ENCODE measurements around the gene GAMT.

The GAMT gene

DNA sequence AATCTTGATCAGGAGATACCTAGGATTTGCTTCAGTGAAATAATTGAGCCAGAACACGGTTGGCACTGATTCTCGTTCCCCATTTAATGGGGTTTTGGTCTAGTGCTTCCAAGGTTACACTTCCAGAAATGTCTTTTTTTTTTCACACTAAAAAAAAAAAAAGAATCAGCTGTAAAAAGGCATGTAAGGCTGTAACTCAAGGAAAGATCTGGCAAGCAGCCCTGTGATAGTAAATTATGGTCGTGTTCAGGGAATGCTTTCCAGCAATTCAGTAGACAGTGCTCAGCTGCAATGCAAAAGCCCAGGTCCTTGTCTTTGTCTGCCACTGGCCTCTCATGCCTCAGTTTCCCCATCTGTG lies 44.9 kb downstream of the GAMT start:
- no peak for DNase-seq (ENCODE audit: low read depth)
- H3K4me3 ChIP-seq (ENCODE audit: low read depth, low read length), result no peak overlapping the region

DNA sequence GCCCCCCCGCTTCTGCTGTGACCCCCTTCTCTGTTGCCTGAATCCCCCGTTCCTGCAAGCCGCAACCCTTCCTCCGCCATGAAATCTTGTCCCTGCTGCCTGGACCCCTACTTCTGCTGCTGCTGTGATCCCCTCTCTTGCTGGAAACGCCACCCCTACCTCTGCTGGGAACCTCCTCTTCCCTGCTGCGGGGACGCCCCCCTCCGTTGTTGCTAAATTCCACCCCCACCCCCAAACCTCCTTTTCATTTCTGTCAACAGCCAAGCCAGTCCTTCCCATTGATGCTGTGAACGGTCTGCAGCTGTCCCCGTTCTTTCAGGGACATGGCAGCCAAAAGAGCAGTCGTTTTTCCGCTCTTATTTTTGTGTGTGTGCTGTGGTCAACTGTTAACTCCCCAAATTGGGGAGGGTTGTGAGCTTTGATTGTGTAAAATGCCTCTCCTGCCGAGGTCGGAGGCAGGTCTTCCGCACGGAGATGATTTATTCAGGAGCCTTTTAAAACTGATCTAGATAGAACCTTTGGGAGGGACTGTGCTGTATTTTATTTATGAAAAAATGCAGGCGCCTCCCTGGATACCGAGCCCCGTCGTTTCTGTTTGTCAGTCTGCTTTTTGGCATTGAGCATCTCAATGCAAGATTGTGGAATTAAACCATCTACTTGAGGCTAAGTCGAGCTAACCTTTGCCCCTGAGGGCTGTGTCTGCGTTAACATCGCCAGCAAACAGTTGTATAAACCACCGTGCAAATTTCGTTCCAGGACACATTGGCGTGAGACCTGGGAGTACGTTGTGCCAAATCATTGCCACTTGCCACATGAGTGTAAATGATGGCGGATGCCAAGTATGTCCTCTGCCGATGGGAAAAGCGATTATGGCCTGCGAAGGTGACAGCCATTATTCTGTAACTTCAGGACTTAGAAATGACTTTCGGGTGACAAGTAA lies 45.5 kb downstream of the GAMT start:
- TF ChIP-seq POLR2A (IDR thresholded peaks at IDR 0.05; ENCODE audit: extremely low read depth, insufficient read length) (no peak), MYC (IDR thresholded peaks at IDR 0.05; ENCODE audit: low read depth, low read length) (no peak)
- TF ChIP-seq, protein P1, sequence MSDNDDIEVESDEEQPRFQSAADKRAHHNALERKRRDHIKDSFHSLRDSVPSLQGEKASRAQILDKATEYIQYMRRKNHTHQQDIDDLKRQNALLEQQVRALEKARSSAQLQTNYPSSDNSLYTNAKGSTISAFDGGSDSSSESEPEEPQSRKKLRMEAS (IDR thresholded peaks at IDR 0.05; ENCODE audit: low read depth, low read length), result no peak
- TF ChIP-seq, protein P2, sequence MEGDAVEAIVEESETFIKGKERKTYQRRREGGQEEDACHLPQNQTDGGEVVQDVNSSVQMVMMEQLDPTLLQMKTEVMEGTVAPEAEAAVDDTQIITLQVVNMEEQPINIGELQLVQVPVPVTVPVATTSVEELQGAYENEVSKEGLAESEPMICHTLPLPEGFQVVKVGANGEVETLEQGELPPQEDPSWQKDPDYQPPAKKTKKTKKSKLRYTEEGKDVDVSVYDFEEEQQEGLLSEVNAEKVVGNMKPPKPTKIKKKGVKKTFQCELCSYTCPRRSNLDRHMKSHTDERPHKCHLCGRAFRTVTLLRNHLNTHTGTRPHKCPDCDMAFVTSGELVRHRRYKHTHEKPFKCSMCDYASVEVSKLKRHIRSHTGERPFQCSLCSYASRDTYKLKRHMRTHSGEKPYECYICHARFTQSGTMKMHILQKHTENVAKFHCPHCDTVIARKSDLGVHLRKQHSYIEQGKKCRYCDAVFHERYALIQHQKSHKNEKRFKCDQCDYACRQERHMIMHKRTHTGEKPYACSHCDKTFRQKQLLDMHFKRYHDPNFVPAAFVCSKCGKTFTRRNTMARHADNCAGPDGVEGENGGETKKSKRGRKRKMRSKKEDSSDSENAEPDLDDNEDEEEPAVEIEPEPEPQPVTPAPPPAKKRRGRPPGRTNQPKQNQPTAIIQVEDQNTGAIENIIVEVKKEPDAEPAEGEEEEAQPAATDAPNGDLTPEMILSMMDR (IDR thresholded peaks at IDR 0.05; ENCODE audit: low read depth, low read length), result no peak
- peak overlapping the region; percentile 51 for H3K4me3 ChIP-seq (ENCODE audit: low read depth, low read length)
- DNase-seq (ENCODE audit: low read depth), result peak; percentile 30

More for the DNA sequence above, 44.9 kb downstream of the GAMT start:
- no peak for TF ChIP-seq MYC (IDR thresholded peaks at IDR 0.05; ENCODE audit: low read depth, low read length)
- TF ChIP-seq POLR2A (IDR thresholded peaks at IDR 0.05; ENCODE audit: extremely low read depth, insufficient read length), result no peak
- TF ChIP-seq, protein P1 (IDR thresholded peaks at IDR 0.05; ENCODE audit: low read depth, low read length), result no peak
- TF ChIP-seq, protein P2 (IDR thresholded peaks at IDR 0.05; ENCODE audit: low read depth, low read length), result no peak

DNA sequence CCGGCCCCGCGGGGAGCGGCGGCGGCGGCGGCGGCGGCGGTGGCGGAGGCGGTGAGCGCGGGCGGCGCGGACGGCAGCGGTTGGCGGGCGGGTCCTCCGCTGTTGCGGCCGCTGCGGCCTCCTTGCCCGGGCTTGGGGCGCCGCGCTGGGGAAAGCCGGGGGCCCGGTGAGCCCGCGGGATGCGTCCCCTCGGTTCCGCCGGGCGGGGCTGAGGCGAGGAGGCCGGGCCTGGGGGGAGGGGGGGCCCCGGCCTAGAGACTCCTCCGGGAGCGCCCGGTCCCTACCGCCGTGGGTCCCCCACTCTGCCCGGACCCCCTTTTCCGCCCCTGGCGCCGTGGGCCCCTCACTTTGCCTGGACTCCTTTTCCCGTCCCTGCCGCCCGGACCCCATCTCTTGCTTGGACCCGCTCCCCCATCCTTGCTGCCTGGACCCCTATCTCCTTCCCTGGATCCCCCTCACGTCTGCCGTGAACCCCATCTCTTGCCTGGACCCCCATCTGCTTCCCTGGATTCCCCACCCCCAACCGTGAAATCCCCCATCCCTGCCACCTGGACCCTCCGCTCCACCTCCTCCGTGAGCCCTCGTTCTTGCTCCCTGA lies 46.3 kb downstream of the GAMT start:
- TF ChIP-seq, protein P2 (IDR thresholded peaks at IDR 0.05; ENCODE audit: low read depth, low read length), result no peak
- TF ChIP-seq POLR2A (IDR thresholded peaks at IDR 0.05; ENCODE audit: extremely low read depth, insufficient read length) (peak; percentile 22), MYC (IDR thresholded peaks at IDR 0.05; ENCODE audit: low read depth, low read length) (no peak)
- TF ChIP-seq, protein P1 (IDR thresholded peaks at IDR 0.05; ENCODE audit: low read depth, low read length), result no peak
- H3K4me3 ChIP-seq (ENCODE audit: low read depth, low read length), result peak overlapping the region; percentile 51
- no peak for DNase-seq (ENCODE audit: low read depth)

DNA sequence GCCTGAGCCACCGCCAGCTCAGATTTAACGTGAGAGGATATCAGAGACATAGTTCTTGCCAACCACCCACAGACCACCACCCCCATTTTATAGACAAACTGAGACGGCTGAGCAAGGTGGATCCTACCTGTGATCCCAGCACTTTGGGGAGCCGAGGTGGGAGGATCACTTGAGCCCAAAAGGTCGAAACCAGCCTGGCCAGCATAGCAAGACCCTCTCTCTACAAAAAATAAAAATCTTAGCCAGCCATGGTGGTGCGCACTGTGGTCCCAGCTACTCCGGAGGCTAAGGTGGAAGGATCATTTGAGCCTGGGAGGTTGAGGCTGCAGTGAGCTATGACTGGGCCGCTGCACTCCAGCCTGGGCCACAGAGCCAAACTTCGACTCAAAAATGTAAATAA lies 48.2 kb downstream of the GAMT start:
- no peak overlapping the region for H3K4me3 ChIP-seq (ENCODE audit: low read depth, low read length)
- DNase-seq (ENCODE audit: low read depth), result no peak
- TF ChIP-seq POLR2A (IDR thresholded peaks at IDR 0.05; ENCODE audit: extremely low read depth, insufficient read length) (no peak), MYC (IDR thresholded peaks at IDR 0.05; ENCODE audit: low read depth, low read length) (no peak)
- TF ChIP-seq, protein P1 (IDR thresholded peaks at IDR 0.05; ENCODE audit: low read depth, low read length), result no peak
- TF ChIP-seq, protein P2 (IDR thresholded peaks at IDR 0.05; ENCODE audit: low read depth, low read length), result no peak

DNA sequence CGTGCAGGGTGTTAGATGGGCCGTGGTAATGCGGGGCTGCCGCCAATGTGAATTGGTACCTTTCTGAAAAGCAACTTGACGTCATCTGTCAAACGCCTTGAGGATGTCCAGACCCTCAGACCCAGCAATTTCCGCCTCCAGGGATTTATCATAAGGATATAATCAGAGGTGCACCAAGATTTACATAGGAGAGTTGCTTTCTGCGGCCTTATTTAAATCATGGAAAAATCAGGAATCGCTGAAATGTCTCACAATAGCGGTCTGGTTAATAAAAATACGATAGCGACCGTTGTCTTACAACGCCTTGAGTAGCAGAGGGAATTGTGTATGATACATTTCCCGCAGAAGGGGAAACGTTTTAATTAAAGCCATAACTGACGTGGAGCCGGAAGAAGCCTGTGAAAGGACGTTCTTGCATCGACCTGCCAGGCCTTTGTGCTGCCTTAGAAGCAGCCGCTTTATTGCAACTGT lies 49.9 kb downstream of the GAMT start:
- no peak overlapping the region for H3K4me3 ChIP-seq (ENCODE audit: low read depth, low read length)
- no peak for DNase-seq (ENCODE audit: low read depth)
- TF ChIP-seq, protein P2 (IDR thresholded peaks at IDR 0.05; ENCODE audit: low read depth, low read length), result no peak
- TF ChIP-seq, protein P1 (IDR thresholded peaks at IDR 0.05; ENCODE audit: low read depth, low read length), result no peak
- no peak for TF ChIP-seq POLR2A (IDR thresholded peaks at IDR 0.05; ENCODE audit: extremely low read depth, insufficient read length)
- TF ChIP-seq MYC (IDR thresholded peaks at IDR 0.05; ENCODE audit: low read depth, low read length), result no peak

Data from NB4 (cell line).